AG04449 (cell line): ENCODE data around the gene ANLN.

Source experiments
- CTCF ChIA-PET: fragments of 350-600 bp; formaldehyde crosslinking; extraction: SDS; loops from one replicate; lab custom pipeline; 2021; ENCODE audit warnings: antibody characterized with exemption; lab: Yijun Ruan, JAX
- POLR2A ChIA-PET: fragments of 400-600, 350-600 bp; formaldehyde crosslinking; extraction: SDS; loops from one replicate; lab custom pipeline; 2020; ENCODE audit warnings: antibody characterized with exemption, inconsistent platforms; lab: Yijun Ruan, JAX
- DNase-seq: peaks from one replicate; pipeline ENCODE4 v3.0.0-alpha.2; 2010; ENCODE audit warnings: low read depth, low spot score
- H3K4me3 ChIP-seq: 2 replicates; pipeline ENCODE4 v1.5.1; 2011; ENCODE audit warnings: low read depth, mild to moderate bottlenecking, control low read depth, low read length
- TF ChIP-seq, protein P1 (sequence below): IDR thresholded peaks from one replicate; pipeline ENCODE4 v1.5.1; 2011; ENCODE audit warnings: mild to moderate bottlenecking, moderate library complexity, low read length, control low read depth, inconsistent platforms; ENCODE audit not compliant: insufficient read depth; ENCODE audit errors: missing control alignments

The ANLN gene

DNA sequence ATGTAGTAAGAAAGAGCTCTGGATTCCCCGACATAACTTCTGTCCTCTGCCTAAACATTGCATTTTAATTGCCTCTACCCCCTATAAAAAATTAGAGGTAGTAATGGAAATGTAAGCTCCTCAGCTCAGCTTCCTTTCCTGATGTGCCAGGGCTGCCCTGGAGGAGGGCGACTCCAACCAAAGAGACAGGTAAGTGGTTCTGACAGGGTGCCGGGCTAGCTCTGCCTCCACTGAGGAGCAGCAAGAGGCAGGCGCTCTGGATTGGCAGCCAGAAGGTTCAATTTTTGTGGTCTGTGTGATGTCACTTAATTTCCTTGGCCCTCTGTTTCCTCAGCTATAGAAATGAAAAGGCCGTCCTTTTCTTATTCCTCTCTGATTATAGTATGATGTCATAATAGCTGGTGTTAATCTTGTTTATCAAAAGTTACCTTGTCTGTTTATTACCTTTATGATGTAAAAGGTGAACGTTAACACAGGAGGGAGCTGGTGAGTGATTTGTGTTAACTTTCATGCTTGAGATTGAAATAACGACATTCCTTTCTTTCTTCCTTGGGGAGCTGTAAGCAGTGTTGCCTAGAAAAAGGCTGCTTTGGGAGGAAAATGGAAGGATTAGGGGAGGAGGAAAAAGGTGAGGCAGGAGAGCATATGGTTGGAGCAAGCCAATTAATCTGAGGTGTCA is 51.8 kb downstream of the ANLN start:
- POLR2A ChIA-PET = no interaction called here
- CTCF ChIA-PET = interaction anchor here (0.8 to 4.4 kb wide), 30 partner anchors 9 to 759 kb away, joined by 3 to 78 read pairs (median 4); no protein-coding TSS in a partner anchor
- no peak for DNase-seq
- no peak overlapping the region for H3K4me3 ChIP-seq
- TF ChIP-seq, protein P1, sequence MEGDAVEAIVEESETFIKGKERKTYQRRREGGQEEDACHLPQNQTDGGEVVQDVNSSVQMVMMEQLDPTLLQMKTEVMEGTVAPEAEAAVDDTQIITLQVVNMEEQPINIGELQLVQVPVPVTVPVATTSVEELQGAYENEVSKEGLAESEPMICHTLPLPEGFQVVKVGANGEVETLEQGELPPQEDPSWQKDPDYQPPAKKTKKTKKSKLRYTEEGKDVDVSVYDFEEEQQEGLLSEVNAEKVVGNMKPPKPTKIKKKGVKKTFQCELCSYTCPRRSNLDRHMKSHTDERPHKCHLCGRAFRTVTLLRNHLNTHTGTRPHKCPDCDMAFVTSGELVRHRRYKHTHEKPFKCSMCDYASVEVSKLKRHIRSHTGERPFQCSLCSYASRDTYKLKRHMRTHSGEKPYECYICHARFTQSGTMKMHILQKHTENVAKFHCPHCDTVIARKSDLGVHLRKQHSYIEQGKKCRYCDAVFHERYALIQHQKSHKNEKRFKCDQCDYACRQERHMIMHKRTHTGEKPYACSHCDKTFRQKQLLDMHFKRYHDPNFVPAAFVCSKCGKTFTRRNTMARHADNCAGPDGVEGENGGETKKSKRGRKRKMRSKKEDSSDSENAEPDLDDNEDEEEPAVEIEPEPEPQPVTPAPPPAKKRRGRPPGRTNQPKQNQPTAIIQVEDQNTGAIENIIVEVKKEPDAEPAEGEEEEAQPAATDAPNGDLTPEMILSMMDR = no peak

DNA sequence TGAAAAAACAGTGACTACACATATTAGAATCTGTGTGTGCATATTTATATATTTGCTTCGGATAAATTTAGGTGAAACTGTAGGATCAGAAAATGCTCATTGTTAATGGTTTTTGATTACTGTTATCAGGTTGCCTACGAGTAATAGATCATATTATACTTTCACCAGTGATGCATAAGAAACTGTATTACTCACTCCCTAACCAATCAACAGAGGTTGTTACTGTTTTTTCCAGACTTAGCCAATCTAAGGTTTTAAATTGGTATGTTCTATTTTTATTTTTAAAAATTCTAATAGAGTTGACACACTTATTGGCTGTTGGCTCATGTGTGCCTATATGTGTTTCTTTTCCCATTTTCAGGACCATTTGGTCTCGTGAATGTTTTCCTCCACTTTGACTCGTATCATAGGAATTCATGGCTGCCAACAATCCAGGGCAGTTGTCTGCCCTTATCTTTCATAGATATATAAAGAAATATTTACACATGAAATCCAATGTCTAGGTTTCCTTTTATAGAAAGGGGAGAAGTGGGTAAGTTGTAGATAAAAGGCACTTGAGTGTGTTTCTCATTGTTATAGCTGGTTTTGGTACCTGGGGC is 59.2 kb downstream of the ANLN start:
- CTCF ChIA-PET = interaction anchor here (1.1 to 3.4 kb wide), 2 partner anchors 8 to 9 kb away, joined by 4 to 30 read pairs; no protein-coding TSS in a partner anchor
- DNase-seq = no peak
- no peak overlapping the region for H3K4me3 ChIP-seq
- TF ChIP-seq, protein P1 = no peak
- POLR2A ChIA-PET = no interaction called here

DNA sequence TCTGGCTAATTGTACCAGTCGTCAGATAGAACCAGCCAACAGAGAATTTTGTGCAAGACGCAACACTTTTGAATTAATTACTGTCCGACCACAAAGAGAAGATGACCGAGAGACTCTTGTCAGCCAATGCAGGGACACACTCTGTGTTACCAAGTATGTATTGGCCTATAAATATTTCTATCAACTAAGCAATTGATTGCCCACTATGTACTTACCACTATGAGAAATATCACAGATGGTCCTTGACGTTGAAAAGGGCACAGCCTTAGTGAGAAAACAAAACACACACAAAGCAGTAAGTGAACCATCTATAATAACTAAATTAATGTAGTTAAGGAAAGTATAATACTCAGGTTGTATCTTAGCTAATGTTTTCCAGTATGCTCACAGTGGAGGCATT is 60.0 kb downstream of the ANLN start:
- CTCF ChIA-PET = interaction anchor here (3.4 kb wide), 1 partner anchor 9 kb away, joined by 30 read pairs; no protein-coding TSS in a partner anchor
- TF ChIP-seq, protein P1 = no peak
- H3K4me3 ChIP-seq = no peak overlapping the region
- DNase-seq = no peak
- POLR2A ChIA-PET = no interaction called here

DNA sequence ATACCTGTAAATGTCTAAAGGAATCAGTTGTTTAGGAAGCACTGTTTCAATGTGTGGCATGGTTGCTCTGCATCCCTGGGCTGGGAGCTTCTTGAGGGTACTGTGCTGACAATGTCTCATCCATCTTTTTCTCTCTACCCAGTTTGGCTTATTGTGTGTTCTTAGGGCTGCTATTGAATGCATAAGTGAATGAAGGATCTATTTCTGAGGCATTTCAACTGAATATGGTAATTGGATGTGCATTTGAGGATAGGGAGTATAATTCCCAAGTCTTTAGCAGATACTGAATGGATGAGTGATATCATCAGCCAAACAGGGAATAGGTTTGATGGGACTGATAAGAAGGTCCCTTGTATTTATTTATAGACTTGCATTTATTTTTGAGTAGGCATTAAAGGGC is 64.1 kb downstream of the ANLN start:
- TF ChIP-seq, protein P1 = no peak
- CTCF ChIA-PET = interaction anchor here (0.6 to 4.9 kb wide), 3 partner anchors 12 to 217 kb away, joined by 3 to 27 read pairs (median 6); no protein-coding TSS in a partner anchor
- DNase-seq = no peak
- POLR2A ChIA-PET = no interaction called here
- no peak overlapping the region for H3K4me3 ChIP-seq

DNA sequence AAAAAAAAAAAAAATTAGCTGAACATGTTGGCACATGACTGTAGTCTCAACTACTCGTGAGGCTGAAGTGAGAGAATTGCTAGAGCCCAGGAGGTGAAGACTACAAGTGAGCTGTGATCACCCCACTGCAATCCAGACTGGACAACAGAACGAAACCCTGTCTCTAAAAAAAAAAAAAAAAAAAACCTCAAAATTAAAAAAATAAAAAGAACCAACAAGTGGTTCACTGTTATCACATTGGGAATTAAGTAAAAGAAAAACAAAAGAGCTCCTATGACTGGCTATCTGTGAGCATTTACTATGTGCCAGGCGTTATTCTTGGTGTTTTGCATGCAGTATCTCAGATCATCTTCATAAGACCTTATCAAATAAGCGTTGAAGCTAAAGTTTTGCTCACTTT is 66.0 kb downstream of the ANLN start:
- H3K4me3 ChIP-seq = no peak overlapping the region
- no peak for DNase-seq
- TF ChIP-seq, protein P1 = no peak
- ChIA-PET CTCF (interaction anchor here (1.2 to 4.9 kb wide), 3 partner anchors 14 to 215 kb away, joined by 3 to 27 read pairs (median 8); no protein-coding TSS in a partner anchor), POLR2A (no interaction called here)

DNA sequence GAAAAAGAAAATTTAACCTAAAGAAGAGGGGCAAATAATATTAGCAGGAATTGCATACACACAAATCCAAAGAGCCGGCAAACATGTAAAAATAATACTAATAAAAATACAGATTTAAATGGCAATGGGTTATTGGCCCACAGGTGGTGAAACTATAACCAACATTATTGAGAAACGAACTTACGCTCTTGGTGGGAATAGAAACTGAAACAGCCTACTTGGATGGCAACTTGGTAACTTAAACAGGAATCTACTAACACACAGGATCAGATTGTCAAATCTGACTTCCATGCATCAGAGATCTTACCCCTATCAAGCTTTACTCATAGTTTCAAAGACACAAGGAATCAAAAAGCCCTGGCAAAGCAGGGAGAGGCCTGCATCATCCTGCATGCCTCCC is 66.5 kb downstream of the ANLN start:
- no peak for DNase-seq
- TF ChIP-seq, protein P1 = no peak
- ChIA-PET CTCF (interaction anchor here (1.0 to 4.9 kb wide), 4 partner anchors 15 to 745 kb away, joined by 3 to 27 read pairs (median 6); no protein-coding TSS in a partner anchor), POLR2A (no interaction called here)
- H3K4me3 ChIP-seq = no peak overlapping the region
